ENCODE results near the gene ATP9A.

DNA sequence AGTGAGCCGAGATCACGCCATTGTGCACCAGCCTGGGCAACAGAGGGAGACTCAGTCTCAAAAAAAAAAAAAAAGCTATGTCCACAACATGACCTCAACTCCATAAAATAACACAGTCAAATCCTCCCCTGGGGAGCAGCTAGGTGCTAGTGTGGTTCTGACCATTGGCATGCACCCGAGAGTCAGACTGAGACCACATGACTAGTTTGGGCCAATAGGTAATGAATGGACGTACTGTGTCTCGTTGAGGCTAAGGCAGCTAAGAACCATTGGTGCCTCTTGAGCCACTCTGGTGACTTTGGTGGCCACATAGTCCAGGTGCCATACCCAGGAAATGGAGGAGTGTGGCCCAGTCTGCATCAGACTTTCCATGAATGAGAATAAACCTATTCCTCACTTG lies 40.3 kb downstream of the ATP9A start:
- TF ChIP-seq, protein P1, sequence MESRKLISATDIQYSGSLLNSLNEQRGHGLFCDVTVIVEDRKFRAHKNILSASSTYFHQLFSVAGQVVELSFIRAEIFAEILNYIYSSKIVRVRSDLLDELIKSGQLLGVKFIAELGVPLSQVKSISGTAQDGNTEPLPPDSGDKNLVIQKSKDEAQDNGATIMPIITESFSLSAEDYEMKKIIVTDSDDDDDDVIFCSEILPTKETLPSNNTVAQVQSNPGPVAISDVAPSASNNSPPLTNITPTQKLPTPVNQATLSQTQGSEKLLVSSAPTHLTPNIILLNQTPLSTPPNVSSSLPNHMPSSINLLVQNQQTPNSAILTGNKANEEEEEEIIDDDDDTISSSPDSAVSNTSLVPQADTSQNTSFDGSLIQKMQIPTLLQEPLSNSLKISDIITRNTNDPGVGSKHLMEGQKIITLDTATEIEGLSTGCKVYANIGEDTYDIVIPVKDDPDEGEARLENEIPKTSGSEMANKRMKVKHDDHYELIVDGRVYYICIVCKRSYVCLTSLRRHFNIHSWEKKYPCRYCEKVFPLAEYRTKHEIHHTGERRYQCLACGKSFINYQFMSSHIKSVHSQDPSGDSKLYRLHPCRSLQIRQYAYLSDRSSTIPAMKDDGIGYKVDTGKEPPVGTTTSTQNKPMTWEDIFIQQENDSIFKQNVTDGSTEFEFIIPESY (IDR thresholded peaks at IDR 0.05) = no peak
- TF ChIP-seq JUND (IDR thresholded peaks at IDR 0.05) (no peak), FOXA1 (IDR thresholded peaks at IDR 0.05) (no peak), RAD21 (IDR thresholded peaks at IDR 0.05) (no peak), NR2F2 (IDR thresholded peaks at IDR 0.05) (no peak), YY1 (IDR thresholded peaks at IDR 0.05) (no peak), GABPA (IDR thresholded peaks at IDR 0.05 in 1 of 2, conservative IDR thresholded peaks at IDR 0.05 in 1 of 2) (no peak), HNF4A (conservative IDR thresholded peaks at IDR 0.05) (no peak), TAF1 (conservative IDR thresholded peaks at IDR 0.05) (no peak)
- TF ChIP-seq, protein P2, sequence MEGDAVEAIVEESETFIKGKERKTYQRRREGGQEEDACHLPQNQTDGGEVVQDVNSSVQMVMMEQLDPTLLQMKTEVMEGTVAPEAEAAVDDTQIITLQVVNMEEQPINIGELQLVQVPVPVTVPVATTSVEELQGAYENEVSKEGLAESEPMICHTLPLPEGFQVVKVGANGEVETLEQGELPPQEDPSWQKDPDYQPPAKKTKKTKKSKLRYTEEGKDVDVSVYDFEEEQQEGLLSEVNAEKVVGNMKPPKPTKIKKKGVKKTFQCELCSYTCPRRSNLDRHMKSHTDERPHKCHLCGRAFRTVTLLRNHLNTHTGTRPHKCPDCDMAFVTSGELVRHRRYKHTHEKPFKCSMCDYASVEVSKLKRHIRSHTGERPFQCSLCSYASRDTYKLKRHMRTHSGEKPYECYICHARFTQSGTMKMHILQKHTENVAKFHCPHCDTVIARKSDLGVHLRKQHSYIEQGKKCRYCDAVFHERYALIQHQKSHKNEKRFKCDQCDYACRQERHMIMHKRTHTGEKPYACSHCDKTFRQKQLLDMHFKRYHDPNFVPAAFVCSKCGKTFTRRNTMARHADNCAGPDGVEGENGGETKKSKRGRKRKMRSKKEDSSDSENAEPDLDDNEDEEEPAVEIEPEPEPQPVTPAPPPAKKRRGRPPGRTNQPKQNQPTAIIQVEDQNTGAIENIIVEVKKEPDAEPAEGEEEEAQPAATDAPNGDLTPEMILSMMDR (IDR thresholded peaks at IDR 0.05; ENCODE audit: low read depth, low read length, missing input control) = no peak
- TF ChIP-seq, protein P3, sequence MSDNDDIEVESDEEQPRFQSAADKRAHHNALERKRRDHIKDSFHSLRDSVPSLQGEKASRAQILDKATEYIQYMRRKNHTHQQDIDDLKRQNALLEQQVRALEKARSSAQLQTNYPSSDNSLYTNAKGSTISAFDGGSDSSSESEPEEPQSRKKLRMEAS (IDR thresholded peaks at IDR 0.05) = no peak
- TF ChIP-seq, protein P4, sequence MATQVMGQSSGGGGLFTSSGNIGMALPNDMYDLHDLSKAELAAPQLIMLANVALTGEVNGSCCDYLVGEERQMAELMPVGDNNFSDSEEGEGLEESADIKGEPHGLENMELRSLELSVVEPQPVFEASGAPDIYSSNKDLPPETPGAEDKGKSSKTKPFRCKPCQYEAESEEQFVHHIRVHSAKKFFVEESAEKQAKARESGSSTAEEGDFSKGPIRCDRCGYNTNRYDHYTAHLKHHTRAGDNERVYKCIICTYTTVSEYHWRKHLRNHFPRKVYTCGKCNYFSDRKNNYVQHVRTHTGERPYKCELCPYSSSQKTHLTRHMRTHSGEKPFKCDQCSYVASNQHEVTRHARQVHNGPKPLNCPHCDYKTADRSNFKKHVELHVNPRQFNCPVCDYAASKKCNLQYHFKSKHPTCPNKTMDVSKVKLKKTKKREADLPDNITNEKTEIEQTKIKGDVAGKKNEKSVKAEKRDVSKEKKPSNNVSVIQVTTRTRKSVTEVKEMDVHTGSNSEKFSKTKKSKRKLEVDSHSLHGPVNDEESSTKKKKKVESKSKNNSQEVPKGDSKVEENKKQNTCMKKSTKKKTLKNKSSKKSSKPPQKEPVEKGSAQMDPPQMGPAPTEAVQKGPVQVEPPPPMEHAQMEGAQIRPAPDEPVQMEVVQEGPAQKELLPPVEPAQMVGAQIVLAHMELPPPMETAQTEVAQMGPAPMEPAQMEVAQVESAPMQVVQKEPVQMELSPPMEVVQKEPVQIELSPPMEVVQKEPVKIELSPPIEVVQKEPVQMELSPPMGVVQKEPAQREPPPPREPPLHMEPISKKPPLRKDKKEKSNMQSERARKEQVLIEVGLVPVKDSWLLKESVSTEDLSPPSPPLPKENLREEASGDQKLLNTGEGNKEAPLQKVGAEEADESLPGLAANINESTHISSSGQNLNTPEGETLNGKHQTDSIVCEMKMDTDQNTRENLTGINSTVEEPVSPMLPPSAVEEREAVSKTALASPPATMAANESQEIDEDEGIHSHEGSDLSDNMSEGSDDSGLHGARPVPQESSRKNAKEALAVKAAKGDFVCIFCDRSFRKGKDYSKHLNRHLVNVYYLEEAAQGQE (IDR thresholded peaks at IDR 0.05) = no peak
- TF ChIP-seq, protein P5, sequence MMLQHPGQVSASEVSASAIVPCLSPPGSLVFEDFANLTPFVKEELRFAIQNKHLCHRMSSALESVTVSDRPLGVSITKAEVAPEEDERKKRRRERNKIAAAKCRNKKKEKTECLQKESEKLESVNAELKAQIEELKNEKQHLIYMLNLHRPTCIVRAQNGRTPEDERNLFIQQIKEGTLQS (IDR thresholded peaks at IDR 0.05) = no peak

All from liver (tissue), 3 donors.